Activated B cell treated with CpG ODN at 0.5 μM for 24 hours (primary cell): Measurements from ENCODE around the gene BID. TPM values are rescaled to one million over a fixed set of nuclear protein-coding genes. Genes with fewer than 3 reads are reported as not detected.
A peak's percentile ranks its signal among the peaks of the same experiment; 100 is the strongest.

Experiments used
- ATAC-seq: fragments of 200-7000 bp; cut with Tn5 transposase; one replicate; pipeline ENCODE4 v1.10.0; 2021; ENCODE audit warnings: low read depth, mild to moderate bottlenecking, moderate library complexity
- CTCF ChIA-PET: fragments of 350-600 bp; sonication (Branson Sonifier 250); formaldehyde crosslinking; loops from one replicate; lab custom pipeline; 2021; ENCODE audit warnings: antibody characterized with exemption; lab: Charles Lee
- POLR2A ChIA-PET: fragments of 350-600 bp; sonication (Branson Sonifier 250); formaldehyde crosslinking; loops from one replicate; lab custom pipeline; 2021; ENCODE audit warnings: antibody characterized with exemption; lab: Charles Lee
- DNase-seq: peaks from one replicate; pipeline ENCODE4 v3.0.0; 2022
- H3K27ac Mint-ChIP-seq: one replicate; pipeline ENCODE4 v1.8.0; 2020; ENCODE audit warnings: mixed read lengths
- H3K27me3 Mint-ChIP-seq: one replicate; pipeline ENCODE4 v1.8.0; 2021; ENCODE audit warnings: mixed read lengths
- H3K36me3 Mint-ChIP-seq: one replicate; pipeline ENCODE4 v1.8.0; 2021; ENCODE audit warnings: low read depth, mixed read lengths
- H3K4me1 Mint-ChIP-seq: one replicate; pipeline ENCODE4 v1.8.0; 2021; ENCODE audit warnings: mixed read lengths
- H3K4me3 Mint-ChIP-seq: one replicate; pipeline ENCODE4 v1.8.0; 2020; ENCODE audit warnings: mild to moderate bottlenecking, mixed read lengths
- H3K9me3 Mint-ChIP-seq: one replicate; pipeline ENCODE4 v1.8.0; 2020; ENCODE audit warnings: mixed read lengths
- intact Hi-C: fragments of 100-400 bp; cut with micrococcal nuclease; formaldehyde crosslinking; loops from one replicate; pipeline ENCODE4 v1.15.1; 2024
- total RNA-seq: library from RNA; stranded (reverse); gene quantifications from 2 replicates; pipeline ENCODE4 v1.2.3, GENCODE V29; 2022
- TF ChIP-seq, protein P1 (sequence below): fragments of 200-600 bp; IDR thresholded peaks from one replicate; pipeline ENCODE4 v1.8.0; 2022; ENCODE audit warnings: antibody characterized with exemption, mild to moderate bottlenecking

Gene BID
- total RNA-seq, 1 donor from 2014 or later, result 78.9 TPM

DNA sequence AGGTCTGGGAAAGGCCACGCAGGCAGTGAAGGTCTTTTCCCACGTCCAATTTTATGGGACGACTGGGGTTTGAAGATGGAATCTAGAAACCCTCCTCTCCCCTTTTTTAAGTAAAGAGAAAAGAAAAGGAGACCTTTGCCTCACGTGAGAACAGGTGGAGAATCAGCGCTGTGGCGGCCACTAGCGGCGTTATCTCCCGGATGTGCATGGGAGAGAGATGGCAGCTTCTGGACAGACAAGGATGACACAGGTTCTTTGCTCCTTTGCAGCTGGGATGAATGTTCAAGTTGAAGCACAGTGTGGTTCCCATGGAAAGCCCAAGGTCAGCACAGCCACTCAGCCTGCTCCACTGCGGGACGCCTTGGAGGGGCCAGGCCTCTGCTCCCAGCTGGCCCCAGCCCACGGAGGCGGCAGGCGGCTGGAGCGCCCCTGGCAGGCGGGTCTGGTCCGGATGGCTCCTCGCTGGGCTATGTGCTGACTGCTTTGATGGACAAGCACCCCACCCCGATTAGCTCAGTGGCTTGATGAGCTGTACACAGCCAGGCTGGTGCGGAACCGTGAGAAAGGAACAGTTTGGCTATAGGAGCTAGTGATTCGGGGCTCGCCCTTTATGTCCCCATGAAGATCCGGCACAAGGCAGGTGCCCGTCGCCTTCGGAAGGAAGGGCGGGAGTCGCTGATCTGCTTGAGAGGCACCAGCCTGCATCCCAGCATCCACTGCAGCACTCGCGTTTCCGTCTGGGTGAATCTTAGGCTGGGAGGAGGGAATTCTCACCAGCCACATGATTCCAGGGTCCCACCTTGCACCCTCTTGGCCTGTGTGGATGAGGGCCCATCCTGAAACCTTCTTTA lies 14.5 kb upstream of the BID start:
- intact Hi-C loops, result no loop called here
- peak overlapping the region; percentile 12 for H3K27ac Mint-ChIP-seq
- ChIA-PET CTCF (interaction anchor here (5.8 kb wide), 1 partner anchor 47 kb away, joined by 63 read pairs; no protein-coding TSS in a partner anchor), POLR2A (interaction anchor here (1.1 to 9.6 kb wide), 2 partner anchors 12 to 16 kb away, joined by 4 to 64 read pairs; partner anchors contain the start of gene BID)
- TF ChIP-seq, protein P1, sequence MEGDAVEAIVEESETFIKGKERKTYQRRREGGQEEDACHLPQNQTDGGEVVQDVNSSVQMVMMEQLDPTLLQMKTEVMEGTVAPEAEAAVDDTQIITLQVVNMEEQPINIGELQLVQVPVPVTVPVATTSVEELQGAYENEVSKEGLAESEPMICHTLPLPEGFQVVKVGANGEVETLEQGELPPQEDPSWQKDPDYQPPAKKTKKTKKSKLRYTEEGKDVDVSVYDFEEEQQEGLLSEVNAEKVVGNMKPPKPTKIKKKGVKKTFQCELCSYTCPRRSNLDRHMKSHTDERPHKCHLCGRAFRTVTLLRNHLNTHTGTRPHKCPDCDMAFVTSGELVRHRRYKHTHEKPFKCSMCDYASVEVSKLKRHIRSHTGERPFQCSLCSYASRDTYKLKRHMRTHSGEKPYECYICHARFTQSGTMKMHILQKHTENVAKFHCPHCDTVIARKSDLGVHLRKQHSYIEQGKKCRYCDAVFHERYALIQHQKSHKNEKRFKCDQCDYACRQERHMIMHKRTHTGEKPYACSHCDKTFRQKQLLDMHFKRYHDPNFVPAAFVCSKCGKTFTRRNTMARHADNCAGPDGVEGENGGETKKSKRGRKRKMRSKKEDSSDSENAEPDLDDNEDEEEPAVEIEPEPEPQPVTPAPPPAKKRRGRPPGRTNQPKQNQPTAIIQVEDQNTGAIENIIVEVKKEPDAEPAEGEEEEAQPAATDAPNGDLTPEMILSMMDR, result no peak
- no peaks in the 10 kb centered on the region for H3K9me3 Mint-ChIP-seq
- H3K27me3 Mint-ChIP-seq, result no peaks in the 10 kb centered on the region
- peaks cover 56% of the 10 kb centered on the region for H3K36me3 Mint-ChIP-seq
- ATAC-seq, result no peak
- peaks cover 15% of the 10 kb centered on the region for H3K4me1 Mint-ChIP-seq
- DNase-seq, result no peak
- H3K4me3 Mint-ChIP-seq, result no peak overlapping the region

- intact Hi-C loops, result no loop called here
- TF ChIP-seq, protein P1, result no peak
- no peaks in the 10 kb centered on the region for H3K27me3 Mint-ChIP-seq
- no peak for DNase-seq
- peaks cover 48% of the 10 kb centered on the region for H3K36me3 Mint-ChIP-seq
- no peak for ATAC-seq
- CTCF ChIA-PET, result interaction anchor here (1.4 to 5.8 kb wide), 3 partner anchors 8 to 46 kb away, joined by 4 to 63 read pairs (median 22); no protein-coding TSS in a partner anchor
- POLR2A ChIA-PET, result interaction anchor here (5.4 to 9.6 kb wide), 2 partner anchors 12 to 15 kb away, joined by 64 to 128 read pairs; partner anchors contain the start of gene BID
- H3K9me3 Mint-ChIP-seq, result no peaks in the 10 kb centered on the region
- peak overlapping the region; percentile 59 for H3K27ac Mint-ChIP-seq
- H3K4me1 Mint-ChIP-seq, result peaks cover 14% of the 10 kb centered on the region
- H3K4me3 Mint-ChIP-seq, result no peak overlapping the region
Observed at GRCh38 chr22:17787716-17788330, 13.6 kb upstream of the BID start.

DNA sequence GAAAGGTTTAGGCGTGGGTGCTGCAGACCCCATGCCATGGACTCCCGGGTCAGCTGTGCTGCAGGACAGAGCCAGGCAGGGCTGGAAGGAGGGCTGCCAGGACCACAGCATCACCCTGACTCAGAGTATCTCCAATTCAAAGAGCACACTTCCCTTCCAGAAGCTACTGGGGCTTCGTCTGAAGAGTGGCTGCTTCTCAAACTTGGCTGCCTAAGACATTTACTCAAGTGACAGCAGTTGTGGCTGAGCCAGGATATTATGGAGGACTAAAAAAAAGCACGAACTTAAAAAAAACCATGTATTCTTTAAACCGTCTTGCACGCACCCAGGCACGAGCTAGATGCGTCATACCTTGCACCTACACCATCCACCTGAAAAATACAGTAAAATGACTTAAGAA lies 13.0 kb upstream of the BID start:
- intact Hi-C loops, result no loop called here
- Mint-ChIP-seq H3K4me3 (no peak overlapping the region), H3K27ac (peak overlapping the region; percentile 53), H3K4me1 (peaks cover 17% of the 10 kb centered on the region), H3K9me3 (no peaks in the 10 kb centered on the region), H3K27me3 (no peaks in the 10 kb centered on the region), H3K36me3 (peaks cover 48% of the 10 kb centered on the region)
- TF ChIP-seq, protein P1, result no peak
- CTCF ChIA-PET, result interaction anchor here (1.2 to 5.8 kb wide), 5 partner anchors 8 to 46 kb away, joined by 4 to 63 read pairs (median 22); partner anchors contain the start of gene BID
- POLR2A ChIA-PET, result interaction anchor here (5.4 to 9.6 kb wide), 2 partner anchors 12 to 15 kb away, joined by 64 to 128 read pairs; partner anchors contain the start of gene BID
- DNase-seq, result no peak
- no peak for ATAC-seq

GRCh38 chr22:17786435-17787161 lies 12.3 kb upstream of the BID start:
- DNase-seq (no peak), ATAC-seq (no peak)
- H3K4me3 Mint-ChIP-seq, result no peak overlapping the region
- intact Hi-C loops, result no loop called here
- peaks cover 24% of the 10 kb centered on the region for H3K4me1 Mint-ChIP-seq
- peaks cover 44% of the 10 kb centered on the region for H3K36me3 Mint-ChIP-seq
- POLR2A ChIA-PET, result interaction anchor here (0.6 to 9.6 kb wide), 4 partner anchors 10 to 21 kb away, joined by 3 to 128 read pairs (median 46); partner anchors contain the start of gene BID
- peak overlapping the region; percentile 76 for H3K27ac Mint-ChIP-seq
- no peaks in the 10 kb centered on the region for H3K27me3 Mint-ChIP-seq
- CTCF ChIA-PET, result interaction anchor here (1.2 to 5.8 kb wide), 6 partner anchors 9 to 45 kb away, joined by 4 to 63 read pairs (median 22); partner anchors contain the start of gene BID
- H3K9me3 Mint-ChIP-seq, result no peaks in the 10 kb centered on the region
- TF ChIP-seq, protein P1, result no peak
